CD4-positive, alpha-beta T cell (primary cell): ENCODE data around the gene CDC5L. TPM values are rescaled to one million over a fixed set of nuclear protein-coding genes. Genes with fewer than 3 reads are reported as not detected.

ENCODE experiments used
- ATAC-seq: fragments of 200-7000 bp; cut with Tn5 transposase; one replicate; pipeline ENCODE4 v1.10.0; 2022; ENCODE audit warnings: mild to moderate bottlenecking; ENCODE audit not compliant: poor library complexity
- CTCF ChIA-PET: fragments of 350-600 bp; sonication (Branson Sonifier 250); formaldehyde crosslinking; loops from one replicate; lab custom pipeline; 2021; ENCODE audit warnings: antibody characterized with exemption, inconsistent platforms; lab: Charles Lee
- POLR2A ChIA-PET: fragments of 350-600 bp; sonication (Branson Sonifier 250); formaldehyde crosslinking; loops from one replicate; lab custom pipeline; 2021; ENCODE audit warnings: antibody characterized with exemption, inconsistent platforms; lab: Charles Lee
- DNase-seq, 14 experiments: peaks; one replicate each; pipeline ENCODE4 v3.0.0-alpha.2; 2013 to 2020; ENCODE audit warnings: mixed read lengths in 2 of 14
- H3K27ac ChIP-seq, 2 donors: one replicate each; pipeline versions ENCODE4 v1.5.1 to v1.7.0; 2013; ENCODE audit warnings: low read length in 2 of 2, low read depth in 1 of 2, mild to moderate bottlenecking in 1 of 2
- H3K27me3 ChIP-seq, 2 experiments: 1 replicate in 1 of 2; 2 replicates in 1 of 2; pipeline versions ENCODE4 v1.6.1 to v1.7.0; 2013; ENCODE audit warnings: low read length in 2 of 2, control low read depth in 1 of 2, mild to moderate bottlenecking in 1 of 2, moderate library complexity in 1 of 2; ENCODE audit not compliant: insufficient read depth in 2 of 2, control insufficient read depth in 1 of 2
- H3K36me3 ChIP-seq: one replicate; pipeline ENCODE4 v1.6.1; 2013; ENCODE audit warnings: low read length, control low read depth; ENCODE audit not compliant: insufficient read depth
- H3K4me1 ChIP-seq: one replicate; pipeline ENCODE4 v1.6.1; 2013; ENCODE audit warnings: low read length, control low read depth; ENCODE audit not compliant: insufficient read depth
- H3K4me3 ChIP-seq: one replicate; pipeline ENCODE4 v1.5.1; 2013; ENCODE audit warnings: mild to moderate bottlenecking, low read length, moderate library complexity
- H3K9me3 ChIP-seq, 2 experiments: 1 replicate in 1 of 2; 2 replicates in 1 of 2; pipeline versions ENCODE4 v1.6.1 to v1.7.0; 2013; ENCODE audit warnings: low read length in 2 of 2, mild to moderate bottlenecking in 2 of 2, control low read depth in 1 of 2, moderate library complexity in 1 of 2; ENCODE audit not compliant: control insufficient read depth in 1 of 2, insufficient read depth in 1 of 2
- H3K27ac Mint-ChIP-seq: one replicate; pipeline ENCODE4 v1.8.0; 2020; ENCODE audit warnings: mixed read lengths
- H3K27me3 Mint-ChIP-seq: one replicate; pipeline ENCODE4 v1.8.0; 2021; ENCODE audit warnings: mixed read lengths
- H3K36me3 Mint-ChIP-seq: one replicate; pipeline ENCODE4 v1.8.0; 2021; ENCODE audit warnings: low read depth, mixed read lengths
- H3K4me1 Mint-ChIP-seq: one replicate; pipeline ENCODE4 v1.8.0; 2021; ENCODE audit warnings: low read depth, mixed read lengths
- H3K4me3 Mint-ChIP-seq: one replicate; pipeline ENCODE4 v1.8.0; 2020; ENCODE audit warnings: mild to moderate bottlenecking, mixed read lengths
- H3K9me3 Mint-ChIP-seq: one replicate; pipeline ENCODE4 v1.8.0; 2020; ENCODE audit warnings: mixed read lengths
- CTCF ChIP-seq: fragments of 200-600 bp; IDR thresholded peaks from one replicate; pipeline ENCODE4 v1.8.0; 2022; ENCODE audit warnings: antibody characterized with exemption, mild to moderate bottlenecking
- intact Hi-C, 2 experiments: fragments of 100-400 bp; cut with DNase I in 1 of 2; cut with micrococcal nuclease in 1 of 2; formaldehyde crosslinking; loops; one replicate each; pipeline versions ENCODE4 v1.15.1 to v1.9.0; 2023 to 2025; cut with DNase I, micrococcal nuclease
- total RNA-seq, 174 experiments: library from RNA in 2 of 174; stranded (reverse) in 2 of 174; gene quantifications; one replicate each; pipeline ENCODE4 v1.2.3 and lab custom pipeline; 2021 to 2026

The CDC5L gene
- total RNA-seq, 2 experiments from 2014 or later: 18.9 to 19.9 TPM

GRCh38 chr6:44415449-44415848, 27.9 kb downstream of the CDC5L start:
- no peaks in the 10 kb centered on the region for H3K27me3 Mint-ChIP-seq
- H3K27me3 ChIP-seq: no peaks in the 10 kb centered on the region
- H3K4me1 Mint-ChIP-seq: peaks cover 42% of the 10 kb centered on the region
- H3K27ac Mint-ChIP-seq: no peak overlapping the region
- H3K9me3 ChIP-seq: no peaks in the 10 kb centered on the region
- H3K4me3 Mint-ChIP-seq: no peak overlapping the region
- peaks cover 7% of the 10 kb centered on the region for H3K4me1 ChIP-seq
- no peak for DNase-seq
- intact Hi-C loops: no loop called here
- H3K27ac ChIP-seq: no peak overlapping the region
- TF ChIP-seq CTCF: no peak
- no peak for ATAC-seq
- CTCF ChIA-PET: no interaction called here
- H3K36me3 ChIP-seq: peaks cover 74% of the 10 kb centered on the region
- no peaks in the 10 kb centered on the region for H3K9me3 Mint-ChIP-seq
- POLR2A ChIA-PET: no interaction called here
- H3K36me3 Mint-ChIP-seq: peaks cover 92% of the 10 kb centered on the region
- no peak overlapping the region for H3K4me3 ChIP-seq

DNA sequence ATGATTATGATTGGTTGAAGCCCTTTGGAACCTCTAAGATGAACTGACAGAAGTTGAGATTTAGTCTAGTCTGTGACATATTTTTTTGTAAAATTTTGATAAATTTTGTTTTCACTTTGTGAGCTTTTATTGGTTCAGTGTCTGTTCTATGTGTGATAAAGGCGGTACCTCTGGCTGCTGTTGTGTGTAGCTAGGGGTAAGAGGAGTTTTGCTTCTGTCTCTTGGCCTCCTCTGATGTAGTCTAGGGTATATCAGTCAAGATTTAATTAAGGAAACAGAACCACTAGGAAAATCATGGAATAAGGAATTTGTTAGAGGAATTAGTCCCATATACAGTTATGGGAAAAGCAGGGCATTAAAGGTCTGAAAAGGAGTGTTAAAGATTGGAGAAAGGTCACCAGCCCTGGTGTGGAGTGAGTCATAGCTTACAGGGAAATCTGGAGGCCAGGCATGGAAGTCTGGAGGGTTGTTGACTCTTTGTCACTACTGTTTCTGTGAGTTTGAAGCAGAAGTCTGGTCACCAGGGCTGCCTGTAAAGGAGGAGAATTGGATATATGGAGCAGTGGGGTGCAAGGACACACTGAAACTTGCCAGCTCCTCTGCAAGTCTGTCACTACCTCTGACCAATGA, 28.5 kb downstream of the CDC5L start:
- ChIA-PET POLR2A (no interaction called here), CTCF (no interaction called here)
- Histone ChIP-seq H3K9me3 (no peaks in the 10 kb centered on the region), H3K4me3 (no peak overlapping the region), H3K36me3 (peaks cover 77% of the 10 kb centered on the region), H3K4me1 (peaks cover 7% of the 10 kb centered on the region), H3K27me3 (no peaks in the 10 kb centered on the region), H3K27ac (no peak overlapping the region)
- H3K9me3 Mint-ChIP-seq: no peaks in the 10 kb centered on the region
- TF ChIP-seq CTCF: no peak
- intact Hi-C loops: no loop called here
- H3K27me3 Mint-ChIP-seq: no peaks in the 10 kb centered on the region
- ATAC-seq: no peak
- no peak for DNase-seq
- H3K4me3 Mint-ChIP-seq: no peak overlapping the region
- H3K4me1 Mint-ChIP-seq: peaks cover 40% of the 10 kb centered on the region
- peaks cover 92% of the 10 kb centered on the region for H3K36me3 Mint-ChIP-seq
- no peak overlapping the region for H3K27ac Mint-ChIP-seq

DNA sequence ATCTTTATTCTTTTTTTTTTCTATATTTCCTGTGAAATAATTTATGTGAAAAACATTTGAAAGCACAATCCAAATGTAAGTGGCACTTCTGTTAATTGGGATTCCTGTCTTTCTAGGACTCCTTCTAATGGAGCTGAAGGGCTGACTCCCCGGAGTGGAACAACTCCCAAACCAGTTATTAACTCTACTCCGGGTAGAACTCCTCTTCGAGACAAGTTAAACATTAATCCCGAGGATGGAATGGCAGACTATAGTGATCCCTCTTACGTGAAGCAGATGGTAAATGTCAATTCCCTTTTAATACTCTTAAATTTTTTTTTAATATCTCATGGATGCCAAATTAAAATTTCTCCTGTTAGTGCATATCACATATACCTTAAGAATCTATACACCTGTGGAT, 35.0 kb downstream of the CDC5L start:
- Histone ChIP-seq H3K27ac (no peak overlapping the region), H3K36me3 (peaks cover 81% of the 10 kb centered on the region), H3K9me3 (no peaks in the 10 kb centered on the region), H3K27me3 (no peaks in the 10 kb centered on the region), H3K4me3 (no peak overlapping the region), H3K4me1 (no peaks in the 10 kb centered on the region)
- Mint-ChIP-seq H3K27me3 (no peaks in the 10 kb centered on the region), H3K9me3 (no peaks in the 10 kb centered on the region), H3K36me3 (peaks cover 92% of the 10 kb centered on the region), H3K27ac (no peak overlapping the region), H3K4me1 (no peaks in the 10 kb centered on the region), H3K4me3 (no peak overlapping the region)
- intact Hi-C loops: no loop called here
- CTCF ChIA-PET: no interaction called here
- TF ChIP-seq CTCF: no peak
- DNase-seq (no peak), ATAC-seq (no peak)
- POLR2A ChIA-PET: no interaction called here
